SU-DHL-6 (cell line): ENCODE data around the gene SPECC1.

Source experiments
- H2AFZ ChIP-seq: fragments of 200-600 bp; sonication (generic); 2 replicates; pipeline ENCODE4 v1.6.1; 2014; ENCODE audit warnings: low read depth, mild to moderate bottlenecking, moderate library complexity, mixed read lengths, antibody characterized with exemption, low read length; ENCODE audit not compliant: severe bottlenecking
- H3F3A ChIP-seq: fragments of 200-600 bp; shearing (Covaris generic); 2 replicates; pipeline ENCODE4 v1.6.0; 2016; ENCODE audit warnings: antibody characterized with exemption, mild to moderate bottlenecking; ENCODE audit not compliant: insufficient read depth
- H3K27ac ChIP-seq: fragments of 200-600 bp; sonication (generic); 2 replicates; pipeline ENCODE4 v1.5.1; 2016; ENCODE audit warnings: low read depth, mild to moderate bottlenecking, low read length, moderate library complexity, mixed read lengths
- H3K27me3 ChIP-seq: fragments of 200-600 bp; sonication (generic), shearing (Covaris generic); 2 replicates; pipeline ENCODE4 v1.6.0; 2014; ENCODE audit warnings: mild to moderate bottlenecking, low read length
- H3K36me3 ChIP-seq: fragments of 200-600 bp; sonication (generic); 2 replicates; pipeline ENCODE4 v1.6.1; 2014; ENCODE audit warnings: mild to moderate bottlenecking, low read length, mixed read lengths
- H3K4me2 ChIP-seq: fragments of 300-600, 200-600 bp; shearing (Covaris generic), sonication (generic); 2 replicates; pipeline ENCODE4 v1.6.0; 2014; ENCODE audit warnings: low read length, low read depth, mild to moderate bottlenecking; ENCODE audit not compliant: poor library complexity, severe bottlenecking
- H3K4me3 ChIP-seq: fragments of 200-600 bp; sonication (generic); 2 replicates; pipeline ENCODE4 v1.5.1; 2014; ENCODE audit warnings: antibody characterized with exemption, low read length, mild to moderate bottlenecking, mixed read lengths; ENCODE audit not compliant: insufficient read depth, poor library complexity, severe bottlenecking
- H3K79me2 ChIP-seq: fragments of 200-600 bp; sonication (generic); 2 replicates; pipeline ENCODE4 v1.6.1; 2014; ENCODE audit warnings: mild to moderate bottlenecking, low read length, moderate library complexity; ENCODE audit not compliant: insufficient read depth
- H3K9ac ChIP-seq: fragments of 200-600 bp; sonication (generic); 2 replicates; pipeline ENCODE4 v1.7.0; 2014; ENCODE audit warnings: mild to moderate bottlenecking, low read length
- H3K9me2 ChIP-seq: fragments of 200-600 bp; sonication (generic); replicated peaks from 2 replicates; pipeline ENCODE4 v1.6.1; 2014; ENCODE audit warnings: low read length; ENCODE audit not compliant: insufficient read depth
- H3K9me3 ChIP-seq: fragments of 200-600 bp; sonication (generic); 2 replicates; pipeline ENCODE4 v1.6.1; 2014; ENCODE audit warnings: low read length, mixed read lengths; ENCODE audit not compliant: insufficient read depth
- H4K20me1 ChIP-seq: fragments of 200-600 bp; sonication (generic); 2 replicates; pipeline ENCODE4 v1.6.1; 2014; ENCODE audit warnings: low read depth, mild to moderate bottlenecking, antibody characterized with exemption, low read length, moderate library complexity, mixed read lengths
- CTCF ChIP-seq: fragments of 200-600 bp; sonication (generic); IDR thresholded peaks from one replicate; pipeline ENCODE4 v1.5.1; 2017; ENCODE audit warnings: antibody characterized with exemption, mild to moderate bottlenecking, low read length, moderate library complexity; ENCODE audit not compliant: insufficient read depth, poor library complexity, severe bottlenecking
- EZH2phosphoT487 ChIP-seq: fragments of 200-600 bp; sonication (generic), shearing (Covaris generic); conservative IDR thresholded peaks from 2 replicates; pipeline ENCODE4 v1.6.1; 2018; ENCODE audit warnings: mild to moderate bottlenecking, antibody characterized with exemption, low read length, moderate library complexity, mixed read lengths

The SPECC1 gene

DNA sequence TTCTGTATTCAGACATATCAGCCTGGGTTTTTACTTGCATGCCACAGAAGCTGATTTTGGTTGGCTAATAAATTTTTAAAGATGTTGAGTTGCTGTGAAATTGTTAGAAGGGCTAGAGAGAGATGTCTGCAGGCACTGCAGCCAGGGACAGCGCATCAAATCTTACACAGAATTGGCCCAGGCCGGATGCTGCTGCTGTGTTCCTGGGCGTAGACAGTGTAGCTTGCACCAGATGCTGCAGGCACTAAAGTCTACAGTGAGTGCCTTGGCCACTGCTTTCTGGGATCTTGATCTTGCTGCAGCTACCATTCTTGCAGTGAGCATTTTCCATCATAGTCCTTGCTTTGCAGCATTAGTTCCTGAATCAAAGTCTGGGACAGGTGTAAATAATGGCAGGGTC is 169.9 kb downstream of the SPECC1 start:
- Histone ChIP-seq H3K9ac (no peak overlapping the region), H3K27ac (no peak overlapping the region), H4K20me1 (no peaks in the 10 kb centered on the region), H3F3A (no peaks in the 10 kb centered on the region), H2AFZ (no peak overlapping the region), H3K27me3 (no peaks in the 10 kb centered on the region), H3K4me2 (no peak overlapping the region), H3K36me3 (no peaks in the 10 kb centered on the region), H3K9me3 (no peaks in the 10 kb centered on the region), H3K9me2 (no peaks in the 10 kb centered on the region), H3K79me2 (no peaks in the 10 kb centered on the region), H3K4me3 (no peak overlapping the region)
- TF ChIP-seq EZH2phosphoT487 (no peak), CTCF (no peak)

GRCh38 chr17:20180661-20181060 is 171.5 kb downstream of the SPECC1 start:
- H2AFZ ChIP-seq: no peak overlapping the region
- H3K27me3 ChIP-seq: no peaks in the 10 kb centered on the region
- H3K36me3 ChIP-seq: no peaks in the 10 kb centered on the region
- no peak overlapping the region for H3K27ac ChIP-seq
- H3K4me2 ChIP-seq: no peak overlapping the region
- H3F3A ChIP-seq: no peaks in the 10 kb centered on the region
- H3K9me2 ChIP-seq: no peaks in the 10 kb centered on the region
- no peaks in the 10 kb centered on the region for H3K79me2 ChIP-seq
- H3K4me3 ChIP-seq: no peak overlapping the region
- H3K9me3 ChIP-seq: no peaks in the 10 kb centered on the region
- TF ChIP-seq CTCF (no peak), EZH2phosphoT487 (no peak)
- no peaks in the 10 kb centered on the region for H4K20me1 ChIP-seq
- H3K9ac ChIP-seq: no peak overlapping the region

DNA sequence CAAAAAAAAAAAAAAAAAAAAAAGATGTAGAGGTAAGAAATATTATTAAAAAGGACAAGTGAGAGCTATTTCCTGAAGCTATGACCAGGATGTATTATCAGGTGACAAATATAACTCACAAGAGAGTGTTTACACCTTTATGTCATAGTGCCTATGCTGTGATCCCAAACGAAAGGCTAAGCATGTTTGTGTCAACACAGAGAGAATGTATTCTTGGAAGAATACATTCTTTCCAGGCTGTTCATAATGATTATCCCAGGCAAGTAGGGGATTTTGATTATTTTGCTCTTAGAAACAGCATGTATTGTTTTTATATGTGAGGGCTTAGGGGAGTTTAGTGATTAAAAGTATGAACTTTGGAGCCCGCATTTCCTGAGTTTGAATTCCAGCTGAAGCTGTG is 175.0 kb downstream of the SPECC1 start:
- H3K27ac ChIP-seq: no peak overlapping the region
- H3K9me3 ChIP-seq: no peaks in the 10 kb centered on the region
- H3K36me3 ChIP-seq: no peaks in the 10 kb centered on the region
- no peak overlapping the region for H3K9ac ChIP-seq
- H3K4me3 ChIP-seq: no peak overlapping the region
- TF ChIP-seq CTCF (no peak), EZH2phosphoT487 (no peak)
- no peaks in the 10 kb centered on the region for H4K20me1 ChIP-seq
- H3K4me2 ChIP-seq: no peak overlapping the region
- H3K79me2 ChIP-seq: no peaks in the 10 kb centered on the region
- no peaks in the 10 kb centered on the region for H3K9me2 ChIP-seq
- no peaks in the 10 kb centered on the region for H3K27me3 ChIP-seq
- H3F3A ChIP-seq: no peaks in the 10 kb centered on the region
- no peak overlapping the region for H2AFZ ChIP-seq
